GM21825 (cell line): ENCODE data around the gene PLAAT5.
"Not testable (repeated sequence)": the region's sequence is repeated elsewhere in the genome, so short reads cannot be mapped to it uniquely, and the experiment has no call there.

Experiments
- ATAC-seq: cut with Tn5 transposase; IDR thresholded peaks from one replicate; pipeline ENCODE4 v1.9.1; 2021; ENCODE audit warnings: mild to moderate bottlenecking, moderate library complexity; ENCODE audit not compliant: unreplicated experiment

PLAAT5 gene

GRCh38 chr11:63488789-63489188, 2.2 kb downstream of the PLAAT5 start:
- no peak for ATAC-seq

GRCh38 chr11:63485777-63486176, 5.2 kb downstream of the PLAAT5 start:
- ATAC-seq = no peak

- ATAC-seq = no peak
Measured at GRCh38 chr11:63480039-63480438, 10.9 kb downstream of the PLAAT5 start.

GRCh38 chr11:63478896-63479295, 12.1 kb downstream of the PLAAT5 start:
- no peak for ATAC-seq

- ATAC-seq = no peak
Measured at GRCh38 chr11:63476618-63477017, 14.3 kb downstream of the PLAAT5 start.

GRCh38 chr11:63472372-63472771, 18.6 kb downstream of the PLAAT5 start:
- no peak for ATAC-seq

GRCh38 chr11:63470311-63470710, 20.7 kb downstream of the PLAAT5 start:
- ATAC-seq = no peak

GRCh38 chr11:63462137-63462536, 28.8 kb downstream of the PLAAT5 start:
- ATAC-seq = no peak

GRCh38 chr11:63459586-63459985, 31.4 kb downstream of the PLAAT5 start:
- ATAC-seq = no peak

- ATAC-seq = no peak
Measured at GRCh38 chr11:63448646-63449045, 42.3 kb downstream of the PLAAT5 start.

GRCh38 chr11:63445720-63446119, 45.2 kb downstream of the PLAAT5 start:
- ATAC-seq = no peak

- no peak for ATAC-seq
Measured at GRCh38 chr11:63445118-63445517, 45.8 kb downstream of the PLAAT5 start.

GRCh38 chr11:63444160-63444559, 46.8 kb downstream of the PLAAT5 start:
- no peak for ATAC-seq

- ATAC-seq = no peak
Measured at GRCh38 chr11:63443714-63444113, 47.3 kb downstream of the PLAAT5 start.

GRCh38 chr11:63435831-63436230, 55.1 kb downstream of the PLAAT5 start:
- ATAC-seq = not testable (repeated sequence)

- not testable (repeated sequence) for ATAC-seq
Measured at GRCh38 chr11:63435351-63435750, 55.6 kb downstream of the PLAAT5 start.

GRCh38 chr11:63430731-63431130, 60.2 kb downstream of the PLAAT5 start:
- ATAC-seq = not testable (repeated sequence)

- no peak for ATAC-seq
Measured at GRCh38 chr11:63427971-63428508, 62.9 kb downstream of the PLAAT5 start.

- no peak for ATAC-seq
Measured at GRCh38 chr11:63417174-63417852, 73.7 kb downstream of the PLAAT5 start.
